Hepatocyte (in vitro differentiated cells): ENCODE data around the gene ACSL5.

Source experiments
- EZH2phosphoT487 ChIP-seq: fragments of 200-600 bp; sonication (generic); IDR thresholded peaks from one replicate; pipeline ENCODE4 v1.6.1; 2018; ENCODE audit warnings: antibody characterized with exemption, mild to moderate bottlenecking, low read depth, moderate library complexity; ENCODE audit not compliant: unreplicated experiment, severe bottlenecking
- TF ChIP-seq, protein P1 (sequence below): fragments of 200-600 bp; sonication (generic); IDR thresholded peaks from 2 replicates; pipeline ENCODE4 v1.5.1; 2016; ENCODE audit warnings: antibody characterized with exemption, mild to moderate bottlenecking; ENCODE audit not compliant: poor library complexity

DNA sequence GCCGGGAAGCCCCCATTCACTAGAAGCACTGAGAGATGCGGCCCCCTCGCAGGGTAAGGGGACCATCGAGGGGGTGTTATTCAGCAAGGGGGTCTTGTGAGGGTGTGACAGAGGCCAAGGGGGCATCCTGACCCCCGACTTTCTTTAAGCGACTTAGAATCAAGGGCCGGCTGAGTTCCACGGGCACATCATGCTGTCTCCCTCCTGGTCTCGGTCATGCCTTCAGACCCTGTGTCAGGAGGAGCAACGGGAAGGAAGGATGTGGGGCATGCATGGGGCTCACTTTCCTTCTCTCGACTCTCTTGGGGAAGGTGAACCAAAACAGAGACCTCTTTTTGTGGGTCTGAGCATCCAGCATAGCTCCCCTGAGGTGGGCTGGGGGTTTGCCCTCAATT is 2.5 kb downstream of the ACSL5 start:
- TF ChIP-seq, protein P1, sequence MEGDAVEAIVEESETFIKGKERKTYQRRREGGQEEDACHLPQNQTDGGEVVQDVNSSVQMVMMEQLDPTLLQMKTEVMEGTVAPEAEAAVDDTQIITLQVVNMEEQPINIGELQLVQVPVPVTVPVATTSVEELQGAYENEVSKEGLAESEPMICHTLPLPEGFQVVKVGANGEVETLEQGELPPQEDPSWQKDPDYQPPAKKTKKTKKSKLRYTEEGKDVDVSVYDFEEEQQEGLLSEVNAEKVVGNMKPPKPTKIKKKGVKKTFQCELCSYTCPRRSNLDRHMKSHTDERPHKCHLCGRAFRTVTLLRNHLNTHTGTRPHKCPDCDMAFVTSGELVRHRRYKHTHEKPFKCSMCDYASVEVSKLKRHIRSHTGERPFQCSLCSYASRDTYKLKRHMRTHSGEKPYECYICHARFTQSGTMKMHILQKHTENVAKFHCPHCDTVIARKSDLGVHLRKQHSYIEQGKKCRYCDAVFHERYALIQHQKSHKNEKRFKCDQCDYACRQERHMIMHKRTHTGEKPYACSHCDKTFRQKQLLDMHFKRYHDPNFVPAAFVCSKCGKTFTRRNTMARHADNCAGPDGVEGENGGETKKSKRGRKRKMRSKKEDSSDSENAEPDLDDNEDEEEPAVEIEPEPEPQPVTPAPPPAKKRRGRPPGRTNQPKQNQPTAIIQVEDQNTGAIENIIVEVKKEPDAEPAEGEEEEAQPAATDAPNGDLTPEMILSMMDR, result no peak
- TF ChIP-seq EZH2phosphoT487, result no peak
